A549 (cell line): ENCODE measurements around the gene CEND1. TPM values are rescaled to one million over a fixed set of nuclear protein-coding genes. Genes with fewer than 3 reads are reported as not detected.

Experiments
- ATAC-seq, 2 experiments: fragments of 200-7000 bp in 1 of 2; fragments of >200 bp in 1 of 2; cut with Nextera tagmentation in 1 of 2; cut with Tn5 transposase in 1 of 2; 3 replicates each; pipeline versions ENCODE4 v1.8.0 to v1.9.1; 2018 to 2020; ENCODE audit warnings: mild to moderate bottlenecking in 1 of 2, moderate library complexity in 1 of 2
- CTCF ChIA-PET: fragments of 300-600 bp; sonication (Branson Sonifier 250); formaldehyde crosslinking; extraction: SDS; loops from one replicate; lab custom pipeline; 2021; ENCODE audit warnings: antibody characterized with exemption, inconsistent platforms; lab: Yijun Ruan, JAX
- POLR2A ChIA-PET: fragments of 350-600 bp; formaldehyde crosslinking; extraction: SDS; loops from one replicate; lab custom pipeline; 2021; ENCODE audit warnings: antibody characterized with exemption, inconsistent platforms; lab: Yijun Ruan, JAX
- DNase-seq, 2 experiments: peaks; one replicate each; pipeline versions ENCODE4 v3.0.0 to v3.0.0-alpha.2; 2011 to 2016; ENCODE audit warnings: low read depth in 1 of 2, low spot score in 1 of 2
- FAIRE-seq: peaks from 2 replicates; lab custom pipeline; 2011; peaks lifted over from hg19 to GRCh38; lab: Jason Lieb, UNC
- H3K27ac ChIP-seq, 2 experiments: fragments of >200 bp; sonication (Bioruptor Twin); formaldehyde crosslinking; 3 replicates each; pipeline ENCODE4 v1.5.1; 2016 to 2017
- H3K4me1 ChIP-seq: fragments of >200 bp; sonication (Bioruptor Twin); formaldehyde crosslinking; 3 replicates; pipeline ENCODE4 v1.6.1; 2016
- H3K4me2 ChIP-seq: fragments of >200 bp; sonication (Bioruptor Twin); formaldehyde crosslinking; 3 replicates; pipeline ENCODE4 v1.6.1; 2016
- H3K4me3 ChIP-seq: fragments of >200 bp; sonication (Bioruptor Twin); formaldehyde crosslinking; 3 replicates; pipeline ENCODE4 v1.5.1; 2016
- H3K9me3 ChIP-seq: fragments of >200 bp; sonication (Bioruptor Twin); formaldehyde crosslinking; 3 replicates; pipeline ENCODE4 v1.6.1; 2016
- ATOH8 ChIP-seq: fragments of 250-450 bp; sonication (Bioruptor Pico); IDR thresholded peaks from 2 replicates; pipeline ENCODE4 v1.5.0; 2020; ENCODE audit warnings: low read depth, mild to moderate bottlenecking, moderate library complexity
- BCL3 ChIP-seq: fragments of >200 bp; sonication (Bioruptor Twin); formaldehyde crosslinking; IDR thresholded peaks from 3 replicates; pipeline ENCODE4 v1.6.1; 2016
- BHLHE40 ChIP-seq: IDR thresholded peaks from 2 replicates; pipeline ENCODE4 v1.6.1; 2012; ENCODE audit warnings: low read depth, low read length, inconsistent platforms
- CBX2 ChIP-seq: fragments of 200-600 bp; sonication (generic); IDR thresholded peaks from 2 replicates; pipeline ENCODE4 v1.6.1; 2016; ENCODE audit warnings: low read depth, mild to moderate bottlenecking, borderline replicate concordance
- CEBPB ChIP-seq, 2 experiments: fragments of >200 bp in 1 of 2; sonication (Bioruptor Twin) in 1 of 2; formaldehyde crosslinking in 1 of 2; IDR thresholded peaks; 2 replicates each; pipeline ENCODE4 v1.6.1; 2012 to 2016
- CHD2 ChIP-seq: fragments of 150-350 bp; IDR thresholded peaks from 2 replicates; pipeline ENCODE4 v1.6.1; 2014; ENCODE audit warnings: low read length; ENCODE audit not compliant: partially characterized antibody
- EHF ChIP-seq: fragments of 250-450 bp; sonication (Bioruptor Pico); IDR thresholded peaks from 2 replicates; pipeline ENCODE4 v1.5.0; 2020; ENCODE audit warnings: mild to moderate bottlenecking
- ELK1 ChIP-seq: fragments of 150-350 bp; IDR thresholded peaks from 2 replicates; pipeline ENCODE4 v1.6.1; 2014; ENCODE audit warnings: low read depth, mild to moderate bottlenecking, low read length
- ESRRA ChIP-seq: fragments of 150-350 bp; IDR thresholded peaks from 2 replicates; pipeline ENCODE4 v1.6.1; 2014; ENCODE audit warnings: mild to moderate bottlenecking, low read length, borderline replicate concordance
- FOSB ChIP-seq: fragments of 250-450 bp; sonication (Bioruptor Pico); IDR thresholded peaks from 2 replicates; pipeline ENCODE4 v1.5.0; 2020; ENCODE audit warnings: mild to moderate bottlenecking, moderate library complexity
- FOXS1 ChIP-seq: fragments of 250-450 bp; sonication (Bioruptor Pico); IDR thresholded peaks from 2 replicates; pipeline ENCODE4 v1.5.0; 2020; ENCODE audit warnings: mild to moderate bottlenecking, moderate library complexity
- HDAC2 ChIP-seq: fragments of 200-600 bp; sonication (generic); IDR thresholded peaks from 2 replicates; pipeline ENCODE4 v1.6.1; 2016
- HMGXB4 ChIP-seq: fragments of 250-450 bp; sonication (Bioruptor Pico); IDR thresholded peaks from 2 replicates; pipeline ENCODE4 v1.5.0; 2021; ENCODE audit warnings: mild to moderate bottlenecking, moderate library complexity, borderline replicate concordance
- HOXB5 ChIP-seq: fragments of 250-450 bp; sonication (Bioruptor Pico); IDR thresholded peaks from 2 replicates; pipeline ENCODE4 v1.5.0; 2020; ENCODE audit warnings: mild to moderate bottlenecking, moderate library complexity
- JUN ChIP-seq, 2 experiments: fragments of >200 bp; sonication (Bioruptor Twin); formaldehyde crosslinking; IDR thresholded peaks; 2 replicates in 1 of 2; 3 replicates in 1 of 2; pipeline ENCODE4 v1.6.1; 2016 to 2017
- JUNB ChIP-seq: fragments of >200 bp; sonication (Bioruptor Twin); formaldehyde crosslinking; IDR thresholded peaks from 2 replicates; pipeline ENCODE4 v1.6.1; 2016
- KDM1A ChIP-seq: fragments of 200-600 bp; sonication (generic); IDR thresholded peaks from 2 replicates; pipeline ENCODE4 v1.6.1; 2016; ENCODE audit warnings: low read depth, mild to moderate bottlenecking
- MAFK ChIP-seq: fragments of 450-650 bp; IDR thresholded peaks from 2 replicates; pipeline ENCODE4 v1.6.1; 2014; ENCODE audit not compliant: partially characterized antibody
- MAX ChIP-seq: IDR thresholded peaks from 2 replicates; pipeline ENCODE4 v1.6.1; 2012
- MAZ ChIP-seq: fragments of 150-350 bp; IDR thresholded peaks from 2 replicates; pipeline ENCODE4 v1.6.1; 2014; ENCODE audit warnings: antibody characterized with exemption, low read depth, low read length, borderline replicate concordance
- NFE2L2 ChIP-seq: fragments of 150-350 bp; conservative IDR thresholded peaks from 2 replicates; pipeline ENCODE4 v1.6.1; 2014; ENCODE audit warnings: low read length
- NPAS2 ChIP-seq: fragments of 250-450 bp; sonication (Bioruptor Pico); IDR thresholded peaks from 2 replicates; pipeline ENCODE4 v1.8.0; 2022; ENCODE audit warnings: mild to moderate bottlenecking, moderate library complexity, borderline replicate concordance
- NR3C1 ChIP-seq: fragments of >200 bp; sonication (Bioruptor Twin); formaldehyde crosslinking; IDR thresholded peaks from 3 replicates; pipeline ENCODE4 v1.6.1; 2017
- PHF8 ChIP-seq: fragments of 200-600 bp; sonication (generic); IDR thresholded peaks from 2 replicates; pipeline ENCODE4 v1.6.1; 2016; ENCODE audit warnings: low read depth, mild to moderate bottlenecking, antibody characterized with exemption, moderate library complexity, borderline replicate concordance
- POLR2A ChIP-seq: IDR thresholded peaks from 2 replicates; pipeline ENCODE4 v1.6.1; 2012; ENCODE audit warnings: mild to moderate bottlenecking, low read length
- POLR2AphosphoS2 ChIP-seq: conservative IDR thresholded peaks from 2 replicates; pipeline ENCODE4 v1.6.1; 2012; ENCODE audit warnings: low read length, improper control_type of control experiment, inconsistent platforms
- RAD21 ChIP-seq, 2 experiments: fragments of >200 bp in 1 of 2; sonication (Bioruptor Twin) in 1 of 2; formaldehyde crosslinking in 1 of 2; IDR thresholded peaks in 1 of 2; conservative IDR thresholded peaks in 1 of 2; 2 replicates in 1 of 2; 3 replicates in 1 of 2; pipeline ENCODE4 v1.6.1; 2012 to 2018; ENCODE audit warnings: inconsistent platforms in 1 of 2
- RARB ChIP-seq: fragments of 250-450 bp; sonication (Bioruptor Pico); IDR thresholded peaks from 2 replicates; pipeline ENCODE4 v1.8.0; 2021; ENCODE audit warnings: mild to moderate bottlenecking, moderate library complexity
- RCOR1 ChIP-seq: fragments of 150-350 bp; IDR thresholded peaks from 2 replicates; pipeline ENCODE4 v1.6.1; 2014; ENCODE audit warnings: antibody characterized with exemption, low read length, low read depth
- RFX5 ChIP-seq: fragments of 450-650 bp; IDR thresholded peaks from 2 replicates; pipeline ENCODE4 v1.7.1; 2014; ENCODE audit warnings: antibody characterized with exemption, mild to moderate bottlenecking, moderate library complexity
- RNF2 ChIP-seq: fragments of 200-600 bp; sonication (generic); IDR thresholded peaks from 2 replicates; pipeline ENCODE4 v1.6.1; 2016; ENCODE audit warnings: low read depth, mild to moderate bottlenecking, antibody characterized with exemption, moderate library complexity, borderline replicate concordance
- SMC3 ChIP-seq: fragments of >200 bp; sonication (Bioruptor Twin); formaldehyde crosslinking; IDR thresholded peaks from 3 replicates; pipeline ENCODE4 v1.6.1; 2018; ENCODE audit warnings: inconsistent platforms
- SREBF2 ChIP-seq: fragments of 450-650 bp; IDR thresholded peaks from 2 replicates; pipeline ENCODE4 v1.6.1; 2014; ENCODE audit warnings: mild to moderate bottlenecking, moderate library complexity
- TFCP2L1 ChIP-seq: fragments of 250-450 bp; sonication (Bioruptor Pico); IDR thresholded peaks from 2 replicates; pipeline ENCODE4 v1.5.0; 2021; ENCODE audit warnings: mild to moderate bottlenecking
- TP53 ChIP-seq: fragments of 250-450 bp; sonication (Bioruptor Pico); IDR thresholded peaks from 2 replicates; pipeline ENCODE4 v1.5.0; 2021; ENCODE audit warnings: mild to moderate bottlenecking, moderate library complexity
- ZC3H11A ChIP-seq: fragments of 450-650 bp; IDR thresholded peaks from 2 replicates; pipeline ENCODE4 v1.6.1; 2014; ENCODE audit warnings: antibody characterized with exemption, mild to moderate bottlenecking
- ZFP36 ChIP-seq: fragments of 450-650 bp; IDR thresholded peaks from 2 replicates; pipeline ENCODE4 v1.6.1; 2014; ENCODE audit warnings: borderline replicate concordance; ENCODE audit not compliant: partially characterized antibody
- ZSCAN20 ChIP-seq: fragments of 250-450 bp; sonication (Bioruptor Pico); IDR thresholded peaks from 2 replicates; pipeline ENCODE4 v1.8.0; 2022; ENCODE audit warnings: mild to moderate bottlenecking, moderate library complexity
- WGBS: methylation state at CpG from one replicate; pipeline ENCODE4 v1.1.6; 2017; ENCODE audit errors: missing lambda C conversion rate; 5-methylcytosine and 5-hydroxymethylcytosine counted together
- polyA plus RNA-seq, 4 experiments: library from polyadenylated mRNA; depleted of rRNA in 3 of 4; stranded (reverse); fragments of >200 nt; fragmentation: RNase III in 1 of 4; extraction: RNeasy Plus Mini Kit Qiagen cat#74134 plus additional on column Dnase treatment in 1 of 4; gene quantifications; 2 replicates in 3 of 4; 3 replicates in 1 of 4; pipeline ENCODE4 v1.2.3, GENCODE V29; 2011 to 2017

CEND1 gene
- polyA plus RNA-seq, 2 of the 4 experiments (the other 2 are of a cell fraction): 1.0 TPM; not detected in 1

GRCh38 chr11:819129-819931, 29.4 kb upstream of the CEND1 start:
- Histone ChIP-seq H3K4me2 (peak overlapping the region; percentile 97), H3K27ac (peak overlapping the region; percentile 87 to 90), H3K4me3 (peak overlapping the region; percentile 99), H3K4me1 (peaks cover 32% of the 10 kb centered on the region), H3K9me3 (no peaks in the 10 kb centered on the region)
- WGBS: no CpG with 5 or more reads among the region's 96 CpGs
- no peak for FAIRE-seq
- ChIA-PET CTCF (interaction anchor here (0.8 to 1.7 kb wide), 5 partner anchors 10 to 21 kb away, joined by 3 to 4 read pairs (median 3); no protein-coding TSS in a partner anchor), POLR2A (interaction anchor here (0.6 to 3.1 kb wide), 16 partner anchors 8 to 107 kb away, joined by 3 to 52 read pairs (median 6); partner anchors contain the start of genes CD151, CEND1, CRACR2B and RPLP2)
- peak; percentile 40 to 66 for ATAC-seq
- peak in 1 of 2 experiments; percentile 88 for DNase-seq
- TF ChIP-seq ESRRA (no peak), ZC3H11A (no peak), BCL3 (peak; percentile 79), ZSCAN20 (CRISPR knock-in tag) (no peak), RFX5 (no peak), BHLHE40 (no peak), JUN (IDR thresholded peaks at IDR 0.05) (peak; percentile 67 to 79; a peak in 4 of 5 replicates), ELK1 (no peak), ATOH8 (CRISPR knock-in tag) (no peak), CBX2 (no peak), MAX (peak; percentile 53), MAFK (no peak), FOSB (CRISPR knock-in tag) (no peak), RARB (CRISPR knock-in tag) (no peak), KDM1A (no peak), NR3C1 (no peak), JUNB (no peak), SREBF2 (no peak), TP53 (CRISPR knock-in tag) (no peak), PHF8 (peak; percentile 97), HMGXB4 (CRISPR knock-in tag) (no peak), TFCP2L1 (no peak), NFE2L2 (no peak), POLR2AphosphoS2 (no peak), FOXS1 (no peak), POLR2A (peak; percentile 62), EHF (CRISPR knock-in tag) (no peak), ZFP36 (no peak), CEBPB (IDR thresholded peaks at IDR 0.05) (no peak), MAZ (no peak), SMC3 (no peak), RCOR1 (no peak), CHD2 (no peak), RNF2 (no peak), HOXB5 (CRISPR knock-in tag) (no peak), NPAS2 (CRISPR knock-in tag) (no peak), HDAC2 (no peak), RAD21 (conservative IDR thresholded peaks at IDR 0.05 in 1 of 2, IDR thresholded peaks at IDR 0.05 in 1 of 2) (no peak)
